GM12878 (cell line): ENCODE data around the gene PLAGL2. TPM values are rescaled to one million over a fixed set of nuclear protein-coding genes. Genes with fewer than 3 reads are reported as not detected.

Experiments used
- ATAC-seq: fragments of 200-7000 bp; cut with Tn5 transposase; 3 replicates; pipeline ENCODE4 v1.9.1; 2020; ENCODE audit warnings: mild to moderate bottlenecking, moderate library complexity
- BruUV-seq: library from RNA; stranded (reverse); fragments of 400-500 nt; replicated peaks from 2 replicates; lab custom pipeline; 2021; lab: Mats Ljungman, UMichigan
- CTCF ChIA-PET: fragments of 300-600 bp; sonication (Branson Sonifier 250); formaldehyde crosslinking; extraction: SDS; loops from one replicate; lab custom pipeline; 2021; ENCODE audit warnings: inconsistent platforms; lab: Yijun Ruan, JAX
- POLR2A ChIA-PET: fragments of 350-600 bp; formaldehyde crosslinking; extraction: SDS; loops from one replicate; lab custom pipeline; 2021; ENCODE audit warnings: inconsistent platforms; lab: Charles Lee
- RAD21 ChIA-PET: fragments of 300-600 bp; sonication (Branson Sonifier 250); formaldehyde crosslinking; loops from one replicate; lab custom pipeline; 2023; ENCODE audit warnings: antibody characterized with exemption; ENCODE audit not compliant: unreplicated experiment; lab: Charles Lee
- SMC1A ChIA-PET: fragments of 300-600 bp; sonication (Branson Sonifier 250); formaldehyde crosslinking; loops from one replicate; lab custom pipeline; 2023; ENCODE audit not compliant: unreplicated experiment, uncharacterized antibody; lab: Charles Lee
- DNase-seq: peaks from one replicate; pipeline ENCODE4 v3.0.0-alpha.2; 2011; ENCODE audit warnings: low read depth, low spot score
- FAIRE-seq: peaks from 3 replicates; lab custom pipeline; 2011; peaks lifted over from hg19 to GRCh38; lab: Jason Lieb, UNC
- H2AFZ ChIP-seq: 2 replicates; pipeline ENCODE4 v1.6.0; 2011; ENCODE audit warnings: low read depth, low read length, control low read depth; ENCODE audit not compliant: control insufficient read depth
- H3K27ac ChIP-seq: 2 replicates; pipeline ENCODE4 v1.5.1; 2011; ENCODE audit warnings: control low read depth; ENCODE audit not compliant: control insufficient read depth, insufficient read depth
- H3K27me3 ChIP-seq, 2 experiments: replicated peaks in 1 of 2; 2 replicates each; pipeline versions ENCODE4 v1.6.0 to v1.6.1; 2011; ENCODE audit warnings: low read length in 1 of 2; ENCODE audit not compliant: control insufficient read depth in 2 of 2, insufficient read depth in 2 of 2
- H3K36me3 ChIP-seq, 2 experiments: 2 replicates each; pipeline ENCODE4 v1.5.1; 2011; ENCODE audit warnings: low read length in 1 of 2; ENCODE audit not compliant: control insufficient read depth in 2 of 2, insufficient read depth in 2 of 2
- H3K4me1 ChIP-seq: 2 replicates; pipeline ENCODE4 v1.6.1; 2011; ENCODE audit warnings: mild to moderate bottlenecking, low read length, moderate library complexity, mixed read lengths; ENCODE audit not compliant: control insufficient read depth, insufficient read depth
- H3K4me2 ChIP-seq: 2 replicates; pipeline ENCODE4 v1.6.0; 2011; ENCODE audit warnings: control low read depth; ENCODE audit not compliant: control insufficient read depth, insufficient read depth
- H3K4me3 ChIP-seq: fragments of 200-600 bp; sonication (generic); 2 replicates; pipeline ENCODE4 v1.5.1; 2016
- H3K79me2 ChIP-seq: 2 replicates; pipeline ENCODE4 v1.6.0; 2011; ENCODE audit warnings: low read length; ENCODE audit not compliant: control insufficient read depth, insufficient read depth
- H3K9ac ChIP-seq: 2 replicates; pipeline ENCODE4 v1.8.0; 2011; ENCODE audit warnings: low read length, control low read depth, mixed read lengths; ENCODE audit not compliant: control insufficient read depth, insufficient read depth
- H3K9me3 ChIP-seq: replicated peaks from 3 replicates; pipeline ENCODE4 v1.5.1; 2011; ENCODE audit warnings: mild to moderate bottlenecking, low read length; ENCODE audit not compliant: control insufficient read depth, insufficient read depth
- H4K20me1 ChIP-seq: 2 replicates; pipeline ENCODE4 v1.6.0; 2011; ENCODE audit not compliant: control insufficient read depth, insufficient read depth
- ATF3 ChIP-seq: IDR thresholded peaks from 2 replicates; pipeline ENCODE4 v1.6.1; 2011; ENCODE audit warnings: low read depth, mild to moderate bottlenecking, low read length, moderate library complexity, borderline replicate concordance; ENCODE audit errors: extremely low read depth
- ATF7 ChIP-seq: fragments of 450-650 bp; IDR thresholded peaks from 2 replicates; pipeline ENCODE4 v1.6.1; 2016; ENCODE audit warnings: low read depth, mild to moderate bottlenecking
- BACH1 ChIP-seq: fragments of 450-650 bp; IDR thresholded peaks from 2 replicates; pipeline ENCODE4 v1.6.1; 2017; ENCODE audit warnings: mild to moderate bottlenecking, borderline replicate concordance
- MTA3 ChIP-seq: IDR thresholded peaks from 2 replicates; pipeline ENCODE4 v1.6.1; 2012; ENCODE audit warnings: low read length, inconsistent platforms, borderline replicate concordance
- POLR2A ChIP-seq: IDR thresholded peaks from 2 replicates; pipeline ENCODE4 v1.6.1; 2011; ENCODE audit warnings: low read depth, mild to moderate bottlenecking, low read length
- REST ChIP-seq: IDR thresholded peaks from 2 replicates; pipeline ENCODE4 v1.6.1; 2012; ENCODE audit warnings: mild to moderate bottlenecking, low read depth, low read length
- SMAD1 ChIP-seq: fragments of 450-650 bp; IDR thresholded peaks from 2 replicates; pipeline ENCODE4 v1.6.1; 2018; ENCODE audit warnings: mild to moderate bottlenecking, low read depth; ENCODE audit not compliant: partially characterized antibody
- SMARCA5 ChIP-seq: fragments of 450-650 bp; IDR thresholded peaks from 2 replicates; pipeline ENCODE4 v1.6.1; 2017; ENCODE audit warnings: mild to moderate bottlenecking
- TCF12 ChIP-seq: IDR thresholded peaks from 2 replicates; pipeline ENCODE4 v1.6.1; 2011; ENCODE audit warnings: low read depth, mild to moderate bottlenecking, low read length
- YY1 ChIP-seq: IDR thresholded peaks from 2 replicates; pipeline ENCODE4 v1.6.1; 2011; ENCODE audit warnings: low read depth, mild to moderate bottlenecking, low read length
- WGBS: methylation state at CpG from one replicate; pipeline ENCODE4 v1.1.6; 2016; ENCODE audit warnings: low lambda C conversion rate; ENCODE audit not compliant: insufficient replicate concordance, insufficient coverage; ENCODE audit errors: missing lambda C conversion rate; 5-methylcytosine and 5-hydroxymethylcytosine counted together
- in situ Hi-C: fragments of 300-500 bp; cut with MboI; formaldehyde crosslinking; loops from 9 replicates; pipeline ENCODE4 v1.14.3; 2018; ENCODE audit warnings: mixed read lengths
- intact Hi-C: fragments of 100-400 bp; cut with micrococcal nuclease; formaldehyde crosslinking; loops from one replicate; pipeline ENCODE4 v1.14.2; 2022; ENCODE audit not compliant: unreplicated experiment
- polyA plus RNA-seq, 11 experiments: library from polyadenylated mRNA; depleted of rRNA in 4 of 11; unstranded in 6 of 11; stranded (reverse) in 5 of 11; fragments of >200 nt; fragmentation: Nextera tagmentation in 4 of 11; fragmentation: Illumina TruSeq in 1 of 11; extraction: Ambion mirVana in 4 of 11; extraction: Trizol in 1 of 11; gene quantifications; 1 replicate in 1 of 11; 2 replicates in 10 of 11; pipeline versions ENCODE4 v1.2.1 to v1.2.3, GENCODE V29; 2011 to 2016; ENCODE audit warnings: inconsistent platforms in 2 of 11, missing spikeins in 2 of 11, low read depth in 1 of 11
- total RNA-seq, 4 experiments: library from RNA; depleted of rRNA in 3 of 4; stranded (reverse); fragments of >200 nt in 3 of 4; fragmentation: Illumina TruSeq in 1 of 4; extraction: Trizol in 1 of 4; gene quantifications; 2 replicates each; pipeline versions ENCODE4 v1.2.1 to v1.2.3, GENCODE V29; 2013 to 2021
- TF ChIP-seq, protein P1 (sequence below): fragments of 450-650 bp; formaldehyde crosslinking; IDR thresholded peaks from 2 replicates; pipeline ENCODE4 v1.4.0; 2020; ENCODE audit warnings: mild to moderate bottlenecking, moderate library complexity
- TF ChIP-seq, protein P2 (sequence below): fragments of 450-650 bp; IDR thresholded peaks from 2 replicates; pipeline ENCODE4 v1.6.1; 2017; ENCODE audit warnings: mild to moderate bottlenecking, moderate library complexity

Gene PLAGL2
- total and polyA plus RNA-seq, 10 of the 15 experiments (the other 5 are each of a cell fraction or from before 2014, with no cell fraction given), result 4.4 to 32.3 (median 13.3) TPM

- TF ChIP-seq REST (no peak), MTA3 (no peak)
These were observed 23.7 kb upstream of the PLAGL2 start (continued) for GRCh38 chr20:32231245-32231644.

DNA sequence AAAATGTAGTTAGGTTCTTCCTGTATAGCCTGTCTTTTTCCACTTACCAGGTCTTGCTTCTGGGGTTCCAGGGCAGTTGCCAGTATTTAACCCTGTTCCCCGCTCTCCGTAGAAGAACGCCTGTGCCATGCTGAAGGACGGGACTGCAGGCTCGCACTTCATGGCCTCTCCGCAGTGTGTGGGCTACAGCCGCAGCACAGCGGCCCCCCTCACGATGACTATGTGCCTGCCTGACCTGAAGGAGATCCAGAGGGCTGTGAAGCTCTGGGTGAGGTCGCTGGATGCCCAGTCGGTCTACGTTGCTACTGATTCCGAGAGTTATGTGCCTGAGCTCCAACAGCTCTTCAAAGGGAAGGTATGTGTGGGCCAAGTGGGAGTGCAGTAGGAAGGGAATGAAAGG is 23.2 kb upstream of the PLAGL2 start:
- ChIA-PET RAD21 (interaction anchor here (2.7 kb wide), 1 partner anchor 25 kb away, joined by 8 read pairs; no protein-coding TSS in a partner anchor), CTCF (no interaction called here), SMC1A (interaction anchor here (2.8 to 3.1 kb wide), 2 partner anchors 8 to 14 kb away, joined by 7 to 8 read pairs; no protein-coding TSS in a partner anchor), POLR2A (no interaction called here)
- BruUV-seq, result no TSS peak
- in situ Hi-C loops (no loop called here), intact Hi-C loops (no loop called here)
- no peak overlapping the region for H3K27ac ChIP-seq
- no peak for FAIRE-seq
- DNase-seq, result no peak
- peaks cover 24 to 30% of the 10 kb centered on the region in 2 experiments for H3K36me3 ChIP-seq
- H3K9me3 ChIP-seq, result no peaks in the 10 kb centered on the region
- no peaks in the 10 kb centered on the region for H3K79me2 ChIP-seq
- H4K20me1 ChIP-seq, result no peaks in the 10 kb centered on the region
- no peaks in the 10 kb centered on the region for H3K27me3 ChIP-seq
- H3K9ac ChIP-seq, result no peak overlapping the region
- ATAC-seq, result no peak
- H3K4me1 ChIP-seq, result peaks cover 10% of the 10 kb centered on the region; the same call in 1 of the 2 replicates
- H3K4me2 ChIP-seq, result no peak overlapping the region
- 97% methylated on average over 13 of the region's 13 CpGs for WGBS
- no peak overlapping the region for H2AFZ ChIP-seq
- H3K4me3 ChIP-seq, result no peak overlapping the region
- TF ChIP-seq, protein P1, sequence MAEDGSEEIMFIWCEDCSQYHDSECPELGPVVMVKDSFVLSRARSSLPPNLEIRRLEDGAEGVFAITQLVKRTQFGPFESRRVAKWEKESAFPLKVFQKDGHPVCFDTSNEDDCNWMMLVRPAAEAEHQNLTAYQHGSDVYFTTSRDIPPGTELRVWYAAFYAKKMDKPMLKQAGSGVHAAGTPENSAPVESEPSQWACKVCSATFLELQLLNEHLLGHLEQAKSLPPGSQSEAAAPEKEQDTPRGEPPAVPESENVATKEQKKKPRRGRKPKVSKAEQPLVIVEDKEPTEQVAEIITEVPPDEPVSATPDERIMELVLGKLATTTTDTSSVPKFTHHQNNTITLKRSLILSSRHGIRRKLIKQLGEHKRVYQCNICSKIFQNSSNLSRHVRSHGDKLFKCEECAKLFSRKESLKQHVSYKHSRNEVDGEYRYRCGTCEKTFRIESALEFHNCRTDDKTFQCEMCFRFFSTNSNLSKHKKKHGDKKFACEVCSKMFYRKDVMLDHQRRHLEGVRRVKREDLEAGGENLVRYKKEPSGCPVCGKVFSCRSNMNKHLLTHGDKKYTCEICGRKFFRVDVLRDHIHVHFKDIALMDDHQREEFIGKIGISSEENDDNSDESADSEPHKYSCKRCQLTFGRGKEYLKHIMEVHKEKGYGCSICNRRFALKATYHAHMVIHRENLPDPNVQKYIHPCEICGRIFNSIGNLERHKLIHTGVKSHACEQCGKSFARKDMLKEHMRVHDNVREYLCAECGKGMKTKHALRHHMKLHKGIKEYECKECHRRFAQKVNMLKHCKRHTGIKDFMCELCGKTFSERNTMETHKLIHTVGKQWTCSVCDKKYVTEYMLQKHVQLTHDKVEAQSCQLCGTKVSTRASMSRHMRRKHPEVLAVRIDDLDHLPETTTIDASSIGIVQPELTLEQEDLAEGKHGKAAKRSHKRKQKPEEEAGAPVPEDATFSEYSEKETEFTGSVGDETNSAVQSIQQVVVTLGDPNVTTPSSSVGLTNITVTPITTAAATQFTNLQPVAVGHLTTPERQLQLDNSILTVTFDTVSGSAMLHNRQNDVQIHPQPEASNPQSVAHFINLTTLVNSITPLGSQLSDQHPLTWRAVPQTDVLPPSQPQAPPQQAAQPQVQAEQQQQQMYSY (CRISPR knock-in tag), result no peak
- no peak for TF ChIP-seq POLR2A
- TF ChIP-seq, protein P2, sequence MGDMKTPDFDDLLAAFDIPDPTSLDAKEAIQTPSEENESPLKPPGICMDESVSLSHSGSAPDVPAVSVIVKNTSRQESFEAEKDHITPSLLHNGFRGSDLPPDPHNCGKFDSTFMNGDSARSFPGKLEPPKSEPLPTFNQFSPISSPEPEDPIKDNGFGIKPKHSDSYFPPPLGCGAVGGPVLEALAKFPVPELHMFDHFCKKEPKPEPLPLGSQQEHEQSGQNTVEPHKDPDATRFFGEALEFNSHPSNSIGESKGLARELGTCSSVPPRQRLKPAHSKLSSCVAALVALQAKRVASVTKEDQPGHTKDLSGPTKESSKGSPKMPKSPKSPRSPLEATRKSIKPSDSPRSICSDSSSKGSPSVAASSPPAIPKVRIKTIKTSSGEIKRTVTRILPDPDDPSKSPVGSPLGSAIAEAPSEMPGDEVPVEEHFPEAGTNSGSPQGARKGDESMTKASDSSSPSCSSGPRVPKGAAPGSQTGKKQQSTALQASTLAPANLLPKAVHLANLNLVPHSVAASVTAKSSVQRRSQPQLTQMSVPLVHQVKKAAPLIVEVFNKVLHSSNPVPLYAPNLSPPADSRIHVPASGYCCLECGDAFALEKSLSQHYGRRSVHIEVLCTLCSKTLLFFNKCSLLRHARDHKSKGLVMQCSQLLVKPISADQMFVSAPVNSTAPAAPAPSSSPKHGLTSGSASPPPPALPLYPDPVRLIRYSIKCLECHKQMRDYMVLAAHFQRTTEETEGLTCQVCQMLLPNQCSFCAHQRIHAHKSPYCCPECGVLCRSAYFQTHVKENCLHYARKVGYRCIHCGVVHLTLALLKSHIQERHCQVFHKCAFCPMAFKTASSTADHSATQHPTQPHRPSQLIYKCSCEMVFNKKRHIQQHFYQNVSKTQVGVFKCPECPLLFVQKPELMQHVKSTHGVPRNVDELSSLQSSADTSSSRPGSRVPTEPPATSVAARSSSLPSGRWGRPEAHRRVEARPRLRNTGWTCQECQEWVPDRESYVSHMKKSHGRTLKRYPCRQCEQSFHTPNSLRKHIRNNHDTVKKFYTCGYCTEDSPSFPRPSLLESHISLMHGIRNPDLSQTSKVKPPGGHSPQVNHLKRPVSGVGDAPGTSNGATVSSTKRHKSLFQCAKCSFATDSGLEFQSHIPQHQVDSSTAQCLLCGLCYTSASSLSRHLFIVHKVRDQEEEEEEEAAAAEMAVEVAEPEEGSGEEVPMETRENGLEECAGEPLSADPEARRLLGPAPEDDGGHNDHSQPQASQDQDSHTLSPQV, result no peak
- TF ChIP-seq SMARCA5, result no peak
- TF ChIP-seq ATF7, result no peak
- TF ChIP-seq BACH1, result no peak
- TF ChIP-seq SMAD1, result no peak
- no peak for TF ChIP-seq TCF12
- TF ChIP-seq YY1, result no peak
- TF ChIP-seq ATF3, result no peak
